ENCODE results near the gene PURA.

The PURA gene

GRCh38 chr5:140110646-140110957, 3.3 kb upstream of the PURA start:
- no peak for DNase-seq

DNA sequence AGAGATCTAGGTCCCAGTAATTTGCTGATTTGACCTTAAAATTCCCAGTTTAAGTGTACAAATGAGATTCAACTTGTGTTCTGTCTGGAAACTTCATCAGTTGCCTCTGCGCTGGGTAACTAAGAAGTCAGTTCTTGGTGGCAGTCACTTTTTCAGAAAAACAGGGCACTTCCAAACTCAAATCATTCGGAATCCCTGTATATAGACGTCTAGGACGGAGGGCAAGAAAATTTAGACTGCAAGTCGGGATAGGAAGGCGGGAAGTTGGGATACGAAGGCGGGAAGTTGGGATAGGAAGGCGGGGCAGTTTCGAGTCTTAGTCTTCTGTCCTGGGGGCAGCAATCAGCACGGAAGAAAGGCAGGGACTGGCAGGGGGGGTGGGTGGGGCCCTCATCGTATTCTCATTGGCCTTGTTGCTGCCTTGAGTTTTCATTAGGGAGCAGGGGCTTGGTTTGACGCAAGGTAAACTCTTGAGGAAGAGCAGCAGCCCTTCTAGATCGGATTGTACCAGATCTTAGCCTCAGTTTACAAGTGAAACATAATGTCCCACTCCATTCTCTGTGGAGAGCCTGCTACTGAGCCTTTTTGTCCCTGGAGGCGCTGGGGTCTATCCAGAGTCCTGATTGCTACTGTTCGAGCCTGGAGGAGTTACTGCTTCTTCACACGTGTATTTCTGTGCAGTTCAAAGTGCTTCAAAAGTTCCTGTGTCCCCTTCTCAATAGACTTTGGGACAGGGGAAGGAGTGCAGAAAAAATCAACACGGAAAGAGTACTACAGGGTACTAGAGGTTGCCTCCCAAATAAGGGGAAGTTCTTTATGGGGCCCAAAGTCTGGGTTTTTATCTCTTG, 2.7 kb upstream of the PURA start:
- DNase-seq: no peak

DNA sequence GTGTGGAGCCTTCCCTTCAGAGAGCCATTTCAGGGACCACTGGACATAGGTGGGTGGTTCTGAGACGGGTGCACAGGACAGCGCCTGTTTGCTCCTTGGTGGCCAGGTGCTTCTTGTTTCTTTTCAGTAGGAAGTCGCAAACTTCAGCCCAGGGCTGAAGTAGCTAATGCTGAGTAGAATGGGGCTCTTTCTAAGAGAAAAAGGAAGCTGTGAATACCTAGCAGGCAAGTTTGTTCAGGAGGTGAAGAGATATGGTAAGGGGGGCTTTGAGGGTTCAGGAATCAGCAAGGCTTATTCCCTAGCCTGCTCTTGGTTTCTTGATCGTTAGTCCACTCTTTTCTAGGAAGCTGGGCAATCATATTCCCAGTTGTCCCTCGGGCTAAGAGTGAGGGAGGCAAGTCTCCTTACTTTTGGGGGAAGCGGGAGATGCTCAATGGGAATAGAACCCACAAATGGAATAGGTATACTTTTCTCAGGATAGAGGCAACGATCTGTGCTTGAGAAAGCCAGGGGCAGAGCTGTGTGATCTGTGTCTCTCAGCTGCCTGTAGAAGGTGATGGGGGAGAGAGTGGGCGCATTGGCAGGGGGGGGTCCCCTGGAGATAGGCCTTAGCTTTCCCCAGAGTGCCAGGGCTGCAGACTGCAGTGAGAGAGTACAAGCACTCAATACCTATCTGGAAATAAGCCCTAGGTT, 1.9 kb upstream of the PURA start:
- DNase-seq: no peak

- no peak for DNase-seq
Observed at GRCh38 chr5:140112685-140113179, 1.2 kb upstream of the PURA start.

DNA sequence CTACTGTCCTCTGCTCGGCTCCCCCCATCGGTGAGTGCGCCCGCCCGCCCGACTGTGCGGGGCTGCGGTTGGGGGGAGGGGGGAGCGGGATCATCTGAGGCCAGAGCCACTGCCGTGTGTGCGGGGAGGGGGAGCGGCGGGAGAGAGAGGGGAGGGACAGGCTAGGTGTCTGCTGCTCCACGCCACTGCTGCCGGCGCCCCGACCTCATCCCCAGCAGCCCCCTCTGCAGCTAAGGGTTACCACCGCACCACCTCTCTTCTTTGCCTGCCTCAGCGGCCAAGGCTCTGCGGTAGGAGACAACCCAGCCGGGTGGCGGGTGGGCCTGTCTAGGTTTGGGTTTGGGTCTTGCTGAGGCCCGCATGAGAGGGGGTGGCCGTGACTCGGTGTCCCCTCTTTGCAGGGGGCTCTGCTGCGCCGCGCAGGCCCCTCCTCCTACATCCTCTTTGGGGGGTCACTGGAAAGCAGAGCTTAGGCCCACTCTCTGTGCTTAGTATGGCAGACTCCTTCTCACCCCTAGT, 670 bp upstream of the PURA start:
- DNase-seq: no peak

DNA sequence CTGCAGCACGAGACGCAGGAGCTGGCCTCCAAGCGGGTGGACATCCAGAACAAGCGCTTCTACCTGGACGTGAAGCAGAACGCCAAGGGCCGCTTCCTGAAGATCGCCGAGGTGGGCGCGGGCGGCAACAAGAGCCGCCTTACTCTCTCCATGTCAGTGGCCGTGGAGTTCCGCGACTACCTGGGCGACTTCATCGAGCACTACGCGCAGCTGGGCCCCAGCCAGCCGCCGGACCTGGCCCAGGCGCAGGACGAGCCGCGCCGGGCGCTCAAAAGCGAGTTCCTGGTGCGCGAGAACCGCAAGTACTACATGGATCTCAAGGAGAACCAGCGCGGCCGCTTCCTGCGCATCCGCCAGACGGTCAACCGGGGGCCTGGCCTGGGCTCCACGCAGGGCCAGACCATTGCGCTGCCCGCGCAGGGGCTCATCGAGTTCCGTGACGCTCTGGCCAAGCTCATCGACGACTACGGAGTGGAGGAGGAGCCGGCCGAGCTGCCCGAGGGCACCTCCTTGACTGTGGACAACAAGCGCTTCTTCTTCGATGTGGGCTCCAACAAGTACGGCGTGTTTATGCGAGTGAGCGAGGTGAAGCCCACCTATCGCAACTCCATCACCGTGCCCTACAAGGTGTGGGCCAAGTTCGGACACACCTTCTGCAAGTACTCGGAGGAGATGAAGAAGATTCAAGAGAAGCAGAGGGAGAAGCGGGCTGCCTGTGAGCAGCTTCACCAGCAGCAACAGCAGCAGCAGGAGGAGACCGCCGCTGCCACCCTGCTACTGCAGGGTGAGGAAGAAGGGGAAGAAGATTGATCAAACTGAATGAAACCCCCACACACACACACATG, 654 bp downstream of the PURA start:
- peak; percentile 42 for DNase-seq

DNA sequence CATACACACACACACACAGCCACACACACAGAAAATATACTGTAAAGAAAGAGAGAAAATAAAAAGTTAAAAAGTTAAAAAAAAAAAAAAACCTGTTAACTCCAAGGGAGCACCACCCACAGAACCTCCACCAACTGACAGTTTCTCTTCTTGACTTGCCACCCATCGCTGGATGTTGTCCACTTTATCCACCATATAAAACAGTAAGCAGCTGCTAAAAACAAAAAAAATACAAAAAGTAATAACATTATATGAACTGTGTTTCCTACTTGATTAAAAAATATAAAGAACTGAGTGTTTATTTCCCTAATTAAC, 1.2 kb downstream of the PURA start:
- DNase-seq: no peak

GRCh38 chr5:140116716-140117115, 2.8 kb downstream of the PURA start:
- DNase-seq: no peak

DNA sequence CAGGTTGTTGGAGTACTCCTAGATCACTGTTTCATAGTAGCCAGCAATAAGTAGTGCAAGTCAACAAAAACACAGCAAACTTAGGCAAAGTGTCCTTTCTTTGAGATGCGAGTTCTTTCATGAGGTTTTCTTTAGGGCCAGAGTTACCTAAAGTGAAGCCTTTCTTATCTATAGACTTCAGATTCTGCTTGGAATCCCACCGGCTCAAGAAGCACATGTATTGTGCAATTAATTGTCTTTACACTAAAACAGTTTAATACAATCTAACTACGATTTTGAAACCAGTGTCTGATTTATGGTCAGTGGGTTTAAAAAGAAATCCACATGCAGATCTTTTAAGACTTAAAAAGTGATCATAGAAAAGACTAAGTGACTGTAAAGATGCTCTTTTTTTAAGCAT, 3.6 kb downstream of the PURA start:
- no peak for DNase-seq

DNA sequence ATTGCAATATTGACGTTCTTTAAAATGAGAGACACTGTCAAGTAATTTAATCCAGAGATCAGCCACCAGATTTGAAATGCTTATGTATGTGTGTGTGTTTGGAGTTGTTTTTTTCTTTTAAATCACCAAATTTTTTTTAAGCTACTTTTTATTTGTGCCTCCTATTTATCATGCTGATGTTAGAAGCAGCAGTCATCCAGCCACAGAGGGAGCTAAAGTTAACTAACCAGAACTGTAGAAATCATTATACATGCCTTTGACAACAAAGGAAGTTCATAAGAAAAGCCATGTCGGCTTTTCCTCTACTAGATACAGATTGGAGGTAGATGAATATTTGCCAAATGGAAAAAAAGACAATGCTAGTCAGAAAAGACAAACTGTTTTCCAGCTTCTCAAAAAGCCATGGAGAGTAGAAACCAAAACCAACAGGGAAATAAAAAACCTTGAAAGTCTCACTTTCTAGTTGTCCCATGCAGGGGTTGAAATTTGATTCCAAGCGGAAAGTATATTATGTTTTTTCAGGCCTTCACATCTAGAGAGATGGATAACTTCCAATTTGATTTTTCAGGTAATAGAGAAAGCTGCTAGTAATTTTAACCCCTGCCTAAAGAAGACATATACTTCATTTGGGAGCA, 4.5 kb downstream of the PURA start:
- no peak for DNase-seq

DNA sequence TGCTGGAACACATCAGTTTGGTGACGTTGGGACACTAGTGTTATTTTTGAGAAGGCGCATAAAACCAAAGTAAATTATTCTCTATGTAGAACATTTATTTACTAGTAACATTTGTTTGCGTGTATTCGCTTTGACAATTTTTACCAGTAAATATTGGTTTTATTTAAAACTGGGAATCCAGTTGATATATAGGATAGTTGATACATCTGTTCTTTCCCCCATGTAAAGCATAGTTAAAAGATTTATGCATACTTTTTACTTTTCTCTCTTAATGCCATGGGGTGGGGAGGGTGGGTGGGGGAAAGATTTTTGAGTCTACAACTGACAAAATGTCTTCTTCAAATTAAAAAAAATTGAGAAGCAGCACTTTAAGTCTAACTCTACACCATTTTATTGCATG, 11.7 kb downstream of the PURA start, which contains the start of gene IGIP:
Gene IGIP, plus strand, starts transcription at position 301 of the 400 bp plus-strand sequence. CDS start 2,540 bp downstream, outside the sequence.
- DNase-seq: no peak

DNA sequence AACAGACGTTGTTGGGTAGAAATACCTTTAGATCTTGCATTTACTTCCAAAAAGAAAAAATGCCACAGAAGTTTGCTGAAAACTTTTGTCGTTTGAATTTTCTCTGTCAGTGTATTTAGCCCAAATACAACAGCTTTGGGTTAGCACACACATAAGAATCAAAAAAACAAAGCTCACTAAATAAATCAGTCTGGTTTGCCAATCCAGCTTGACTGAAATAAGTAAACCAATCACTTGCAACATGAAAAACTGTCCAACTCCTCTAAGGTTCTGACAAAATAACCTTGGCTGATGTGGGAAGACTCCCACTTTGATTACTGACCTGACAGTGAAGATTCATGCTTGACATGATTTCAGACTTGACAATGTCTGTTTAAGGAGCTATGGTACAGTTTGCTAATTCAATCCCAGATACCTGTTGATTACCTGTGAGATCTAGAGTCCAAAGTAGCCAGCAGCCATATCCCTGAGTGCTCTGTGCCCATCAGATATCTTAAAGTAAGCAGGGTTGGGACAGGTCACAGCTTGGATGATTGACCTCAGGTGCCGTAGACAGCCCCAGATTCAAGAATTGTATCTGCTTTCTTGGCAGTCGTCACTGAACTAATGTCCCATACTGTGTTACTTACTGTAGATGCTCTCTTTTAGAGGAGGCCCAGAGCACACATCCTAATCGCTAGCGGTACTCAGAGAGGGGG, 12.6 kb downstream of the PURA start:
- DNase-seq: no peak

- DNase-seq: no peak
Observed at GRCh38 chr5:140128376-140128775, 14.5 kb downstream of the PURA start.

GRCh38 chr5:140130949-140131733, 17.2 kb downstream of the PURA start:
- no peak for DNase-seq

DNA sequence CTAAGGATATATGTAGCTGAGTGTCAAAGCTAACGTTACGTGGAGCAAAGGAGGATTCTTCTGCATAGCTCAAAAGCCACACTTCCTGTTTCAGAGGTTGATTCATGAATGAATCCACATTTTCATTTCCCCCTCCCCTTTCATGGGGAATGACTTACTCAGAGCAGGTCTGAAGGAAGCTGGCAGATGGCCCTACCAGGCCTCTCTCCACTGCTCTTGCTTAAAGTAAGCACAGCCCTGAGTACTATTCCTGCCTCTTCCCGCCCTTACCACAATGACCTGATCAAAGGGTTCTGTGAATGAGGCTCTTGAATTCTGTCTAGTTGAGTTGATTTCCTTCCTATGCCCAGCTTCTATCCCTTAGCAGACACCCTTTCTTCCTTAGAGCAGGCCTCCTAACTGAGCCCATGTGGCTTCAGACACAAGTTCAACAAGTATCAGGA, 18.1 kb downstream of the PURA start:
- DNase-seq: no peak

- no peak for DNase-seq
Observed at GRCh38 chr5:140133514-140134167, 19.7 kb downstream of the PURA start.

DNA sequence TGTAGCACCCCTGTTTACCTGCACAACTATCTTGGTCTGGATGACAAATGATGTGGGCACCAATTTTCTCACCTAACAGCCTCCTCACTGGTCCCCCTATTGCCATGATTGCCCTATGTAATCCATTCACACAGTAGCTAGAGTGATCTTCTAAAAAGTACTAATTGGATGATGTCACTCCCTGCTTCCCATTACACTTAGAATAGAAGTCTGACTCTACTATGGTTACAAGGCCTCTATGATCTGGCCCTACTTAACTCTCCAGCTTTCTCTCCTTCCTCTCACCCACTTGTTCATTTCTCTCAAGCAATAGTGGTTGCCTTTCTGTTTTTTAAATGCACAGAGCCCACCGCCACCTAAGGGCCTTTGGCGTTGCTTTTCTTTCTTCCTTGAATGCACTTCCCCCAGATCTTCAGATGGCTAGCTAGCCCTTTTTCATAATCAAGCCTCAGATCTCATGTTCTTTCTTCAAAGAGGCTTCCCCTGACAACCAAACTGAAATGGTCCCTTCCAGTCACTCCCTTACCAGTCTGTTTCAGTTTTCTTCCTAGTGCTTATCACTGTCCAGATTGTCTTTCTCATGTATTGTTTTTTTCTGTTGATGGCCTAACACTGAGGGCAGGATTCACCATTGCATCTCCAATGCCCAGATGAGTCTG, 20.5 kb downstream of the PURA start:
- DNase-seq: no peak

DNA sequence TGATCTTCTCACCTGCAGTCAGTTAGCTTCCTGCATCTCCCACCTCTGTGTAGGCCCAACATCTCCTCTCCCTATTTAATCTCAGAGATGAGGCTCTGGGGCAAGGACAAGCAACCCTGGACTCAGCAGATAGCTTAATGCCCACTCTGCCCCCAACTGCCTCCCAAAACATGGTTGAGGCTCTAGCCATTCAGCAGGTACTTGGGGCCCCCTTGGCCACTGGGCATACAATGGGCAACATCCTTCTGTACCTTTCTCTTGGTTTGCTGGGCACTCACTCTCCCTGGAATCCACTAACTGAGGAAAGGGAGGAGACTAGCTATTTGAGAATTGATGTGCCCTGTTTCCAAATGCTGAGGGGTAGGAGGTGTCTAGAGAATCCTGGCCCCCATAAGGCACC, 21.2 kb downstream of the PURA start:
- DNase-seq: no peak

- DNase-seq: no peak
Observed at GRCh38 chr5:140136624-140137023, 22.7 kb downstream of the PURA start.

GRCh38 chr5:140140435-140140834, 26.5 kb downstream of the PURA start:
- DNase-seq: no peak
